DND-41 (cell line): ENCODE measurements around the gene CLOCK.

Source experiments
- ATAC-seq: fragments of 200-7000 bp; cut with Tn5 transposase; 3 replicates; pipeline ENCODE4 v1.9.1; 2021; ENCODE audit warnings: low read depth; ENCODE audit not compliant: insufficient read depth
- DNase-seq: peaks from one replicate; pipeline ENCODE4 v3.0.0-alpha.2; 2020
- H2AFZ ChIP-seq: 2 replicates; pipeline ENCODE4 v1.6.0; 2012; ENCODE audit warnings: low read depth, low read length
- H3K27ac ChIP-seq: 2 replicates; pipeline ENCODE4 v1.5.1; 2012; ENCODE audit warnings: low read length, inconsistent platforms
- H3K27me3 ChIP-seq: fragments of 200-600 bp; sonication (generic); 2 replicates; pipeline ENCODE4 v1.6.0; 2012; ENCODE audit warnings: low read length, mild to moderate bottlenecking, inconsistent platforms; ENCODE audit not compliant: insufficient read depth, poor library complexity
- H3K36me3 ChIP-seq: 2 replicates; pipeline ENCODE4 v1.5.1; 2012; ENCODE audit warnings: low read length, inconsistent platforms; ENCODE audit not compliant: insufficient read depth
- H3K4me1 ChIP-seq: 2 replicates; pipeline ENCODE4 v1.5.1; 2012; ENCODE audit warnings: mild to moderate bottlenecking, low read length; ENCODE audit not compliant: insufficient read depth
- H3K4me2 ChIP-seq: 2 replicates; pipeline ENCODE4 v1.6.0; 2012; ENCODE audit warnings: mild to moderate bottlenecking, moderate library complexity, low read length, inconsistent platforms; ENCODE audit not compliant: insufficient read depth
- H3K4me3 ChIP-seq, 2 experiments: fragments of 200-600 bp in 1 of 2; shearing (Covaris generic) in 1 of 2; 2 replicates each; pipeline ENCODE4 v1.5.1; 2012 to 2016; ENCODE audit warnings: inconsistent platforms in 2 of 2, low read length in 2 of 2, mild to moderate bottlenecking in 2 of 2, low read depth in 1 of 2, moderate library complexity in 1 of 2
- H3K79me2 ChIP-seq: 2 replicates; pipeline ENCODE4 v1.6.0; 2012; ENCODE audit warnings: low read length, inconsistent platforms; ENCODE audit not compliant: insufficient read depth
- H3K9ac ChIP-seq: 2 replicates; pipeline ENCODE4 v1.6.0; 2012; ENCODE audit warnings: low read depth, mild to moderate bottlenecking, inconsistent platforms, low read length, moderate library complexity
- H3K9me3 ChIP-seq: 2 replicates; pipeline ENCODE4 v1.5.1; 2012; ENCODE audit warnings: low read length, moderate library complexity, mild to moderate bottlenecking, inconsistent platforms; ENCODE audit not compliant: insufficient read depth, severe bottlenecking
- H4K20me1 ChIP-seq: 2 replicates; pipeline ENCODE4 v1.6.0; 2012; ENCODE audit warnings: low read length; ENCODE audit not compliant: insufficient read depth
- CTCF ChIP-seq: IDR thresholded peaks from 2 replicates; pipeline ENCODE4 v1.5.1; 2012; ENCODE audit warnings: borderline replicate concordance, low read length, moderate library complexity, mild to moderate bottlenecking; ENCODE audit not compliant: poor library complexity, severe bottlenecking; ENCODE audit errors: extremely low read depth
- EZH2 ChIP-seq: IDR thresholded peaks from 3 replicates; pipeline ENCODE4 v1.6.1; 2012; ENCODE audit warnings: borderline replicate concordance, low read depth, mild to moderate bottlenecking, moderate library complexity, low read length, inconsistent platforms; ENCODE audit not compliant: severe bottlenecking

CLOCK gene

GRCh38 chr4:55545641-55546505 lies 836 bp downstream of the CLOCK start:
- Histone ChIP-seq H2AFZ (peak overlapping the region; percentile 81), H3K79me2 (peaks cover 56% of the 10 kb centered on the region), H3K9me3 (no peaks in the 10 kb centered on the region), H3K27ac (peak overlapping the region; percentile 83), H3K4me1 (peaks cover 40% of the 10 kb centered on the region), H3K27me3 (no peaks in the 10 kb centered on the region), H3K4me2 (peak overlapping the region; percentile 76), H3K4me3 (peak overlapping the region; percentile 66 to 84), H3K9ac (peak overlapping the region; percentile 91), H3K36me3 (no peaks in the 10 kb centered on the region; the same call in 1 of the 2 replicates), H4K20me1 (peaks cover 11% of the 10 kb centered on the region)
- peak; percentile 66 for DNase-seq
- no peak for TF ChIP-seq EZH2
- TF ChIP-seq CTCF = no peak
- ATAC-seq = peak; percentile 58

GRCh38 chr4:55545151-55545550 lies 1.6 kb downstream of the CLOCK start:
- no peak for DNase-seq
- peaks cover 3% of the 10 kb centered on the region for H3K36me3 ChIP-seq
- H3K79me2 ChIP-seq = peaks cover 64% of the 10 kb centered on the region
- no peaks in the 10 kb centered on the region for H3K27me3 ChIP-seq
- H3K9me3 ChIP-seq = no peaks in the 10 kb centered on the region
- H3K4me1 ChIP-seq = peaks cover 40% of the 10 kb centered on the region
- ATAC-seq = no peak
- peak overlapping the region; percentile 91 for H3K9ac ChIP-seq
- H3K4me3 ChIP-seq = peak overlapping the region; percentile 66 to 84
- H4K20me1 ChIP-seq = peaks cover 13% of the 10 kb centered on the region
- H2AFZ ChIP-seq = peak overlapping the region; percentile 81; the same call in 1 of the 2 replicates
- H3K4me2 ChIP-seq = peak overlapping the region; percentile 76
- H3K27ac ChIP-seq = peak overlapping the region; percentile 83; the same call in 1 of the 2 replicates
- TF ChIP-seq CTCF (no peak), EZH2 (no peak)

GRCh38 chr4:55543858-55544257 lies 2.9 kb downstream of the CLOCK start:
- Histone ChIP-seq H3K4me3 (no peak overlapping the region), H3K4me2 (peak overlapping the region; percentile 34; the same call in 1 of the 2 replicates), H3K9me3 (no peaks in the 10 kb centered on the region), H3K9ac (no peak overlapping the region), H4K20me1 (peaks cover 13% of the 10 kb centered on the region), H3K4me1 (peaks cover 49% of the 10 kb centered on the region), H3K79me2 (peaks cover 71% of the 10 kb centered on the region), H3K36me3 (peaks cover 3% of the 10 kb centered on the region), H3K27ac (no peak overlapping the region), H2AFZ (no peak overlapping the region), H3K27me3 (no peaks in the 10 kb centered on the region)
- no peak for ATAC-seq
- TF ChIP-seq EZH2 (no peak), CTCF (no peak)
- no peak for DNase-seq
